Activated naive CD8-positive, alpha-beta T cell treated with anti-CD3 and anti-CD28 coated beads, Interleukin-2, amount 10 ng/mL, durations not matched to agents 7 days and 5 days (primary cell): ENCODE results near the gene LGR4. TPM values are rescaled to one million over a fixed set of nuclear protein-coding genes. Genes with fewer than 3 reads are reported as not detected.
"Not testable (repeated sequence)": the region's sequence is repeated elsewhere in the genome, so short reads cannot be mapped to it uniquely, and the experiment has no call there.

ENCODE experiments used
- ATAC-seq: fragments of 150-1000 bp; cut with Tn5 transposase; one replicate; pipeline ENCODE4 v1.10.0; 2021; ENCODE audit warnings: low read depth, moderate library complexity
- POLR2A ChIA-PET: fragments of 350-600 bp; sonication (Branson Sonifier 250); formaldehyde crosslinking; loops from one replicate; lab custom pipeline; 2021; ENCODE audit warnings: antibody characterized with exemption; lab: Charles Lee
- DNase-seq: peaks from one replicate; pipeline ENCODE4 v3.0.0; 2021
- H3K27ac Mint-ChIP-seq: one replicate; pipeline ENCODE4 v1.8.0; 2022; ENCODE audit warnings: mild to moderate bottlenecking, mixed read lengths
- H3K27me3 Mint-ChIP-seq: one replicate; pipeline ENCODE4 v1.8.0; 2022; ENCODE audit warnings: mild to moderate bottlenecking, moderate library complexity, mixed read lengths
- H3K36me3 Mint-ChIP-seq: one replicate; pipeline ENCODE4 v1.8.0; 2021; ENCODE audit warnings: mild to moderate bottlenecking, mixed read lengths
- H3K4me1 Mint-ChIP-seq: one replicate; pipeline ENCODE4 v1.8.0; 2021; ENCODE audit warnings: mixed read lengths
- H3K4me3 Mint-ChIP-seq: one replicate; pipeline ENCODE4 v1.8.0; 2022; ENCODE audit warnings: mild to moderate bottlenecking, moderate library complexity, mixed read lengths
- H3K9me3 Mint-ChIP-seq: one replicate; pipeline ENCODE4 v1.8.0; 2021; ENCODE audit warnings: mixed read lengths
- total RNA-seq, 2 experiments: library from RNA; stranded (reverse); gene quantifications; one replicate each; pipeline ENCODE4 v1.2.3, GENCODE V29; 2021

Gene LGR4
- total RNA-seq, 2 experiments from 2014 or later = 0.11 to 0.22 TPM

GRCh38 chr11:27460158-27460978, 12.2 kb downstream of the LGR4 start:
- Mint-ChIP-seq H3K4me3 (no peak overlapping the region), H3K27me3 (peaks cover 2% of the 10 kb centered on the region), H3K36me3 (no peaks in the 10 kb centered on the region), H3K27ac (no peak overlapping the region), H3K9me3 (no peaks in the 10 kb centered on the region), H3K4me1 (no peaks in the 10 kb centered on the region)
- ATAC-seq = no peak
- POLR2A ChIA-PET = no interaction called here
- DNase-seq = no peak

GRCh38 chr11:27459191-27459590, 13.4 kb downstream of the LGR4 start:
- POLR2A ChIA-PET = no interaction called here
- H3K36me3 Mint-ChIP-seq = no peaks in the 10 kb centered on the region
- no peak overlapping the region for H3K27ac Mint-ChIP-seq
- DNase-seq = no peak
- no peaks in the 10 kb centered on the region for H3K4me1 Mint-ChIP-seq
- H3K4me3 Mint-ChIP-seq = no peak overlapping the region
- H3K27me3 Mint-ChIP-seq = peaks cover 2% of the 10 kb centered on the region
- H3K9me3 Mint-ChIP-seq = peaks cover 1% of the 10 kb centered on the region
- no peak for ATAC-seq

- POLR2A ChIA-PET = no interaction called here
- no peaks in the 10 kb centered on the region for H3K36me3 Mint-ChIP-seq
- H3K27ac Mint-ChIP-seq = no peak overlapping the region
- DNase-seq (no peak), ATAC-seq (no peak)
- H3K9me3 Mint-ChIP-seq = peaks cover 1% of the 10 kb centered on the region
- H3K27me3 Mint-ChIP-seq = peaks cover 2% of the 10 kb centered on the region
- H3K4me1 Mint-ChIP-seq = no peaks in the 10 kb centered on the region
- H3K4me3 Mint-ChIP-seq = no peak overlapping the region
These were observed 14.4 kb downstream of the LGR4 start for GRCh38 chr11:27458182-27458581.

GRCh38 chr11:27456795-27457329, 15.7 kb downstream of the LGR4 start:
- DNase-seq = no peak
- Mint-ChIP-seq H3K4me1 (no peaks in the 10 kb centered on the region), H3K27me3 (peaks cover 2% of the 10 kb centered on the region), H3K36me3 (no peaks in the 10 kb centered on the region), H3K27ac (no peak overlapping the region), H3K9me3 (peaks cover 1% of the 10 kb centered on the region), H3K4me3 (no peak overlapping the region)
- no peak for ATAC-seq
- POLR2A ChIA-PET = no interaction called here

GRCh38 chr11:27456140-27456794, 16.3 kb downstream of the LGR4 start:
- H3K4me1 Mint-ChIP-seq = no peaks in the 10 kb centered on the region
- peaks cover 1% of the 10 kb centered on the region for H3K9me3 Mint-ChIP-seq
- DNase-seq = no peak
- H3K36me3 Mint-ChIP-seq = no peaks in the 10 kb centered on the region
- POLR2A ChIA-PET = no interaction called here
- no peak overlapping the region for H3K27ac Mint-ChIP-seq
- ATAC-seq = no peak
- H3K27me3 Mint-ChIP-seq = peaks cover 2% of the 10 kb centered on the region
- no peak overlapping the region for H3K4me3 Mint-ChIP-seq

- POLR2A ChIA-PET = no interaction called here
- no peak for ATAC-seq
- Mint-ChIP-seq H3K4me3 (no peak overlapping the region), H3K27me3 (peaks cover 2% of the 10 kb centered on the region), H3K36me3 (no peaks in the 10 kb centered on the region), H3K9me3 (peaks cover 1% of the 10 kb centered on the region), H3K27ac (no peak overlapping the region), H3K4me1 (no peaks in the 10 kb centered on the region)
- DNase-seq = no peak
These were observed 16.9 kb downstream of the LGR4 start for GRCh38 chr11:27455667-27456066.

GRCh38 chr11:27453701-27454100, 18.9 kb downstream of the LGR4 start:
- Mint-ChIP-seq H3K4me1 (no peaks in the 10 kb centered on the region), H3K27me3 (peaks cover 2% of the 10 kb centered on the region), H3K4me3 (no peak overlapping the region), H3K27ac (no peak overlapping the region), H3K36me3 (no peaks in the 10 kb centered on the region), H3K9me3 (peaks cover 1% of the 10 kb centered on the region)
- ATAC-seq (no peak), DNase-seq (no peak)
- POLR2A ChIA-PET = no interaction called here

- Mint-ChIP-seq H3K4me1 (no peaks in the 10 kb centered on the region), H3K4me3 (no peak overlapping the region), H3K27ac (no peak overlapping the region), H3K27me3 (peaks cover 2% of the 10 kb centered on the region), H3K9me3 (peaks cover 1% of the 10 kb centered on the region), H3K36me3 (no peaks in the 10 kb centered on the region)
- DNase-seq (no peak), ATAC-seq (no peak)
- POLR2A ChIA-PET = no interaction called here
These were observed 20.4 kb downstream of the LGR4 start for GRCh38 chr11:27452147-27452546.

- DNase-seq (no peak), ATAC-seq (no peak)
- Mint-ChIP-seq H3K27me3 (peaks cover 2% of the 10 kb centered on the region), H3K4me1 (no peaks in the 10 kb centered on the region), H3K27ac (no peak overlapping the region), H3K4me3 (no peak overlapping the region), H3K36me3 (no peaks in the 10 kb centered on the region), H3K9me3 (peaks cover 1% of the 10 kb centered on the region)
- POLR2A ChIA-PET = no interaction called here
These were observed 21.2 kb downstream of the LGR4 start for GRCh38 chr11:27451244-27451965.

- H3K27me3 Mint-ChIP-seq, POLR2A ChIA-PET, H3K9me3 Mint-ChIP-seq, DNase-seq, H3K27ac Mint-ChIP-seq, H3K4me1 Mint-ChIP-seq, ATAC-seq, H3K36me3 Mint-ChIP-seq, H3K4me3 Mint-ChIP-seq: not testable (repeated sequence)
These were observed 24.4 kb downstream of the LGR4 start for GRCh38 chr11:27448184-27448540.

GRCh38 chr11:27447288-27448183, 25.1 kb downstream of the LGR4 start:
- no peaks in the 10 kb centered on the region for H3K4me1 Mint-ChIP-seq
- ATAC-seq (no peak), DNase-seq (no peak)
- H3K36me3 Mint-ChIP-seq = no peaks in the 10 kb centered on the region
- POLR2A ChIA-PET = no interaction called here
- H3K27ac Mint-ChIP-seq = no peak overlapping the region
- H3K9me3 Mint-ChIP-seq = no peaks in the 10 kb centered on the region
- no peak overlapping the region for H3K4me3 Mint-ChIP-seq
- H3K27me3 Mint-ChIP-seq = peaks cover 4% of the 10 kb centered on the region

- no peaks in the 10 kb centered on the region for H3K36me3 Mint-ChIP-seq
- H3K4me3 Mint-ChIP-seq = no peak overlapping the region
- ATAC-seq (no peak), DNase-seq (no peak)
- H3K27me3 Mint-ChIP-seq = peaks cover 6% of the 10 kb centered on the region
- H3K4me1 Mint-ChIP-seq = no peaks in the 10 kb centered on the region
- POLR2A ChIA-PET = no interaction called here
- no peaks in the 10 kb centered on the region for H3K9me3 Mint-ChIP-seq
- H3K27ac Mint-ChIP-seq = no peak overlapping the region
These were observed 27.0 kb downstream of the LGR4 start for GRCh38 chr11:27445625-27446024.

GRCh38 chr11:27444801-27445215, 27.8 kb downstream of the LGR4 start:
- Mint-ChIP-seq H3K27me3 (peaks cover 6% of the 10 kb centered on the region), H3K27ac (no peak overlapping the region), H3K36me3 (no peaks in the 10 kb centered on the region), H3K9me3 (no peaks in the 10 kb centered on the region), H3K4me3 (no peak overlapping the region), H3K4me1 (no peaks in the 10 kb centered on the region)
- POLR2A ChIA-PET = no interaction called here
- no peak for ATAC-seq
- DNase-seq = no peak
